BLaER1 treated with 17β-estradiol and CSF1 and Interleukin-3, amounts not matched to agents 10 nM and 100 nM (cell line): ENCODE measurements around the gene NSUN2.

Experiments used
- H3K27ac ChIP-seq, 11 experiments: shearing (Covaris generic); formaldehyde crosslinking; 2 replicates each; pipeline ENCODE4 v1.8.1; 2022
- H3K27me3 ChIP-seq, 11 experiments: shearing (Covaris generic); formaldehyde crosslinking; 2 replicates each; pipeline ENCODE4 v1.8.1; 2022
- H3K36me3 ChIP-seq, 11 experiments: shearing (Covaris generic); formaldehyde crosslinking; 2 replicates each; pipeline ENCODE4 v1.8.1; 2022
- H3K4me1 ChIP-seq, 10 experiments: shearing (Covaris generic); formaldehyde crosslinking; 2 replicates each; pipeline ENCODE4 v1.8.1; 2022
- H3K4me2 ChIP-seq, 11 experiments: shearing (Covaris generic); formaldehyde crosslinking; 2 replicates each; pipeline ENCODE4 v1.8.1; 2022
- H3K4me3 ChIP-seq, 10 experiments: shearing (Covaris generic); formaldehyde crosslinking; 2 replicates each; pipeline ENCODE4 v1.8.1; 2022
- H3K9ac ChIP-seq, 11 experiments: shearing (Covaris generic); formaldehyde crosslinking; 2 replicates each; pipeline ENCODE4 v1.8.1; 2022
- H3K9me3 ChIP-seq, 11 experiments: shearing (Covaris generic); formaldehyde crosslinking; replicated peaks in 1 of 11; 2 replicates each; pipeline ENCODE4 v1.8.1; 2022
- H4K20me1 ChIP-seq, 11 experiments: shearing (Covaris generic); formaldehyde crosslinking; 2 replicates each; pipeline ENCODE4 v1.8.1; 2022
- Cebpa-rat ChIP-seq, 11 experiments: shearing (Covaris generic); IDR thresholded peaks; 2 replicates each; pipeline ENCODE4 v1.8.1; 2022

Gene NSUN2

GRCh38 chr5:6637022-6637421 is 4.2 kb upstream of the NSUN2 start:
- H3K9me3 ChIP-seq: no peaks in the 10 kb centered on the region
- H3K36me3 ChIP-seq: peaks cover 0 to 26% (median 0%) of the 10 kb centered on the region in 11 experiments; a peak in 4 of 22 replicates
- peaks cover 2 to 38% (median 13%) of the 10 kb centered on the region in 11 experiments; a peak in 18 of 22 replicates for H4K20me1 ChIP-seq
- no peaks in the 10 kb centered on the region; a peak in 1 of 22 replicates for H3K27me3 ChIP-seq
- H3K9ac ChIP-seq: no peak overlapping the region
- no peak overlapping the region for H3K4me3 ChIP-seq
- TF ChIP-seq Cebpa-rat (IDR thresholded peaks at IDR 0.05): no peak
- no peak overlapping the region for H3K27ac ChIP-seq
- no peak overlapping the region for H3K4me2 ChIP-seq
- H3K4me1 ChIP-seq: peaks cover 6 to 16% (median 11%) of the 10 kb centered on the region in 10 experiments; a peak in 16 of 20 replicates

- no peak overlapping the region for H3K27ac ChIP-seq
Observed at GRCh38 chr5:6636293-6636692, 3.4 kb upstream of the NSUN2 start.

GRCh38 chr5:6634788-6635430 is 2.1 kb upstream of the NSUN2 start:
- H3K27ac ChIP-seq: peak overlapping the region in 1 of 11 experiments; percentile 7; a peak in 1 of 22 replicates
- TF ChIP-seq Cebpa-rat (IDR thresholded peaks at IDR 0.05): no peak
- H4K20me1 ChIP-seq: peaks cover 23 to 59% (median 34%) of the 10 kb centered on the region in 11 experiments; a peak in 21 of 22 replicates
- H3K4me2 ChIP-seq: peak overlapping the region; percentile 75 to 96 (median 93)
- peaks cover 19 to 32% (median 24%) of the 10 kb centered on the region in 10 experiments for H3K4me1 ChIP-seq
- peak overlapping the region in 6 of 10 experiments; percentile 84 to 99 (median 96); a peak in 5 of 20 replicates for H3K4me3 ChIP-seq
- no peaks in the 10 kb centered on the region; a peak in 1 of 22 replicates for H3K27me3 ChIP-seq
- peak overlapping the region in 1 of 11 experiments; percentile 14; a peak in 1 of 22 replicates for H3K9ac ChIP-seq
- H3K9me3 ChIP-seq: no peaks in the 10 kb centered on the region
- peaks cover 17 to 30% (median 19%) of the 10 kb centered on the region in 11 experiments for H3K36me3 ChIP-seq

More at GRCh38 chr5:6636293-6636692, 3.4 kb upstream of the NSUN2 start:
- peaks cover 9 to 45% (median 20%) of the 10 kb centered on the region in 11 experiments; a peak in 21 of 22 replicates for H4K20me1 ChIP-seq
- no peak overlapping the region for H3K4me3 ChIP-seq
- H3K4me1 ChIP-seq: peaks cover 12 to 21% (median 16%) of the 10 kb centered on the region in 10 experiments
- H3K4me2 ChIP-seq: no peak overlapping the region
- no peak overlapping the region for H3K9ac ChIP-seq
- H3K9me3 ChIP-seq: no peaks in the 10 kb centered on the region
- no peaks in the 10 kb centered on the region; a peak in 1 of 22 replicates for H3K27me3 ChIP-seq
- TF ChIP-seq Cebpa-rat (IDR thresholded peaks at IDR 0.05): no peak
- H3K36me3 ChIP-seq: peaks cover 3 to 27% (median 5%) of the 10 kb centered on the region in 11 experiments; a peak in 21 of 22 replicates

GRCh38 chr5:6634306-6634705 is 1.5 kb upstream of the NSUN2 start:
- Histone ChIP-seq H3K27me3 (no peaks in the 10 kb centered on the region; a peak in 1 of 22 replicates), H3K27ac (peak overlapping the region in 9 of 11 experiments; percentile 92 to 100 (median 97); a peak in 12 of 22 replicates), H3K36me3 (peaks cover 23 to 35% (median 25%) of the 10 kb centered on the region in 11 experiments), H4K20me1 (peaks cover 29 to 65% (median 40%) of the 10 kb centered on the region in 11 experiments; a peak in 21 of 22 replicates), H3K9ac (peak overlapping the region; percentile 90 to 99 (median 97)), H3K4me2 (peak overlapping the region; percentile 82 to 96 (median 94)), H3K9me3 (no peaks in the 10 kb centered on the region), H3K4me3 (peak overlapping the region; percentile 84 to 99 (median 96)), H3K4me1 (peaks cover 19 to 32% (median 24%) of the 10 kb centered on the region in 10 experiments)
- TF ChIP-seq Cebpa-rat (IDR thresholded peaks at IDR 0.05): no peak

GRCh38 chr5:6633469-6634245 is 813 bp upstream of the NSUN2 start:
- TF ChIP-seq Cebpa-rat (IDR thresholded peaks at IDR 0.05): no peak
- Histone ChIP-seq H4K20me1 (peaks cover 36 to 72% (median 46%) of the 10 kb centered on the region in 11 experiments; a peak in 21 of 22 replicates), H3K27me3 (no peaks in the 10 kb centered on the region; a peak in 1 of 22 replicates), H3K4me2 (peak overlapping the region; percentile 82 to 96 (median 94)), H3K9ac (peak overlapping the region; percentile 90 to 99 (median 97)), H3K4me1 (peaks cover 19 to 32% (median 24%) of the 10 kb centered on the region in 10 experiments), H3K36me3 (peaks cover 29 to 41% (median 31%) of the 10 kb centered on the region in 11 experiments), H3K9me3 (no peaks in the 10 kb centered on the region), H3K27ac (peak overlapping the region in 10 of 11 experiments; percentile 92 to 100 (median 98); a peak in 20 of 22 replicates), H3K4me3 (peak overlapping the region; percentile 84 to 99 (median 96))

GRCh38 chr5:6632324-6632887 is 438 bp downstream of the NSUN2 start:
- H3K4me1 ChIP-seq: peaks cover 19 to 32% (median 24%) of the 10 kb centered on the region in 10 experiments
- peaks cover 42 to 47% (median 44%) of the 10 kb centered on the region in 11 experiments for H3K36me3 ChIP-seq
- H3K9me3 ChIP-seq: no peaks in the 10 kb centered on the region
- no peak for TF ChIP-seq Cebpa-rat (IDR thresholded peaks at IDR 0.05)
- H4K20me1 ChIP-seq: peaks cover 45 to 77% (median 59%) of the 10 kb centered on the region in 11 experiments; a peak in 21 of 22 replicates
- H3K27ac ChIP-seq: peak overlapping the region; percentile 92 to 100 (median 98)
- peak overlapping the region; percentile 84 to 99 (median 96) for H3K4me3 ChIP-seq
- H3K27me3 ChIP-seq: no peaks in the 10 kb centered on the region; a peak in 1 of 22 replicates
- peak overlapping the region; percentile 85 to 96 (median 94) for H3K4me2 ChIP-seq
- peak overlapping the region; percentile 90 to 99 (median 97) for H3K9ac ChIP-seq

- H4K20me1 ChIP-seq: peaks cover 52 to 77% (median 67%) of the 10 kb centered on the region in 11 experiments; a peak in 21 of 22 replicates
- peaks cover 49 to 54% (median 53%) of the 10 kb centered on the region in 11 experiments for H3K36me3 ChIP-seq
- TF ChIP-seq Cebpa-rat (IDR thresholded peaks at IDR 0.05): no peak
- H3K9me3 ChIP-seq: peaks cover 0 to 4% (median 2%) of the 10 kb centered on the region in 11 experiments; a peak in 11 of 22 replicates
- H3K9ac ChIP-seq: peak overlapping the region; percentile 90 to 99 (median 97); a peak in 21 of 22 replicates
- peak overlapping the region in 8 of 11 experiments; percentile 92 to 100 (median 97); a peak in 11 of 22 replicates for H3K27ac ChIP-seq
- peaks cover 19 to 32% (median 24%) of the 10 kb centered on the region in 10 experiments for H3K4me1 ChIP-seq
- H3K4me3 ChIP-seq: peak overlapping the region; percentile 84 to 99 (median 96)
- H3K27me3 ChIP-seq: no peaks in the 10 kb centered on the region; a peak in 1 of 22 replicates
- peak overlapping the region; percentile 85 to 96 (median 94) for H3K4me2 ChIP-seq
Observed at GRCh38 chr5:6631441-6631840, 1.4 kb downstream of the NSUN2 start.

- H3K4me3 ChIP-seq: no peak overlapping the region
- H3K9ac ChIP-seq: no peak overlapping the region
- H3K27ac ChIP-seq: no peak overlapping the region
- H4K20me1 ChIP-seq: peaks cover 49 to 100% (median 98%) of the 10 kb centered on the region in 11 experiments; a peak in 21 of 22 replicates
- H3K27me3 ChIP-seq: no peaks in the 10 kb centered on the region
- H3K4me2 ChIP-seq: no peak overlapping the region
- peaks cover 99 to 100% (median 100%) of the 10 kb centered on the region in 11 experiments for H3K36me3 ChIP-seq
- H3K4me1 ChIP-seq: peaks cover 8 to 16% (median 9%) of the 10 kb centered on the region in 10 experiments
- TF ChIP-seq Cebpa-rat (IDR thresholded peaks at IDR 0.05): no peak
- H3K9me3 ChIP-seq: peaks cover 30 to 41% (median 36%) of the 10 kb centered on the region in 11 experiments
Observed at GRCh38 chr5:6626508-6626907, 6.3 kb downstream of the NSUN2 start.
